ENCODE data around the gene ANXA9.
A peak's percentile ranks its signal among the peaks of the same experiment; 100 is the strongest.

Gene ANXA9

DNA sequence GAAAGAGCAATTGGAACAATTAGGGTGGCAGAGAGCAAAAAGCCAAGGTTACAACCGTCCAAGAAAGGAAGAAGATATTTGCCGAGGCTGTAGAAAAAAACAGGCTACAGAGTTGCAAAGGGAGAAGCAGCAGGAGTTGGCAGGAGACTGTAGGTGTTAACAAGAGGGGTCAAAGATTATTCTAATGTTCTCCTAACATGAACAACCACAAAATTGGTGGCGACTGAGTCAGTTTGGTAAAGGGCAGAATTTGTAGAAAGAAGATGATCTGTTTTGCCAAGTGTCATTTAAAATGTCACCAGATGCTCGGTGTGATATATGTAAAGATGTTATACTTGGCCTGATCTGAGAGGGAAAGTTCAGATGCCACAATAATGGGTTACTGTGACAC, 25.8 kb downstream of the ANXA9 start:
- no peak for DNase-seq

DNA sequence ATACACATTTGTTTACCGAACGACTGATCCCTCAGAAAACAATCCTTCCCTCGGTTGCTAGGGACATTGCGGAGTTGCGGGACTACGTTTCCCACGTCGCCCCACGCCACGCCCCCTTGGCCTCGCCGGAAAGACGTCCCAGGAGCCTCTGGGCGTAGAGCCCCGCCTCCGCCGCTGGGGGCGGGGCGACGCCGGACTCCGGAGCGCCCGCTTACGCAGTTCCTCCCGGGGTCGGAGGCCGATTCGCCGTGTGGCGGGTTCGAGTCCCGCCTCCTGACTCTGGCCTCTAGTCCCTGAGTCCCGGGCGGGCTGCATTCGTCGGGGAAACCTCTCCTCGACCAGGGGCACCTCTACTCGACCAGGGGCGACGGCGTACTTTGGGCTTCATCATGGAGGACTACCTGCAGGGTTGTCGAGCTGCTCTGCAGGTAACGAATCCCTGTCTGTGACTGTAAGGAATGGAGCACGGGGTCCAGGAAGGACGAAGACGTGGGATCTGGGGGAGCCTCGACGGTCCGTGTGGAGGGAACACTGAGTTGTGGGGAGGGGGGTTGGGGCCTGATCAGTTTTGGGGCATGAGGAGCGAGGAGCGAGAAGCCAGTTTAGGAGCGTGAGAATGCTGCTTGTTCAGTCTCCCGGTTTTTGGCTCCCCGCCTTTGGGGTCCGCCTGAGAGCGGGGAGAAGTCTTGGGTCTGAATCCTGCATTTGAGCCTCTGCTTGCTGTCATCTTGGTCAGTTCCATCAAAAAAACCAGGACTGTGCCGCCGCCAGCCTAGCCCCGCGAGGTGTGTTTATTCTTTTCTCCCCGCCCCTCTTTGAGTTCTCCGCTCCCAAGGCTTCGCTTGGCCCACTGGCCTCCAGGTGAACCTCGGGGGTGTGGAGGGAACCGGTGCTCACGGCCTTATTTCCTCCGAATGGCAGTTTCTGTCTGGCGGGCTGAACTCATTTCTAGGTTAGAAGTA, 26.4 kb downstream of the ANXA9 start, which contains the start of gene PRUNE1:
TSS of gene PRUNE1 (plus strand) at position 206 of the 962 bp plus-strand sequence. CDS start at position 390, 184 bp downstream.
- peak; percentile 83 for DNase-seq

DNA sequence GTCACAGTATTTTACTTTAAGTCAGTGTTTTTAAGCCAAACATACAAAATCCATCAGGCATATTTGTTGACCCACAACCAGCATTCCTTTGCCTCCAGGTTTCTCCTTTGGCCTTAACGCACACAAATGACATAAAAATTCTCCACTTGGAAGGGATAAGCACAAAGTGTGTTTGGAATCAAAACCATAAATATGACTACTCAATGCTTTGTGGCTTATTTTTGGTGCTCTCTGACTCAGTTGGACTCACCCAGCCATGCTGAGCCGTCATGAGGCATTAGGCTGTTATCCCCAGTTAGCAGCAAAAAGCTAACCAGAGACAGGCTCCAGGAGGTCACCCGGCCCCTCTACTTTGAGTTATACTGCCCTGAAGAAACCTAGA, 27.1 kb downstream of the ANXA9 start:
- DNase-seq: no peak

DNA sequence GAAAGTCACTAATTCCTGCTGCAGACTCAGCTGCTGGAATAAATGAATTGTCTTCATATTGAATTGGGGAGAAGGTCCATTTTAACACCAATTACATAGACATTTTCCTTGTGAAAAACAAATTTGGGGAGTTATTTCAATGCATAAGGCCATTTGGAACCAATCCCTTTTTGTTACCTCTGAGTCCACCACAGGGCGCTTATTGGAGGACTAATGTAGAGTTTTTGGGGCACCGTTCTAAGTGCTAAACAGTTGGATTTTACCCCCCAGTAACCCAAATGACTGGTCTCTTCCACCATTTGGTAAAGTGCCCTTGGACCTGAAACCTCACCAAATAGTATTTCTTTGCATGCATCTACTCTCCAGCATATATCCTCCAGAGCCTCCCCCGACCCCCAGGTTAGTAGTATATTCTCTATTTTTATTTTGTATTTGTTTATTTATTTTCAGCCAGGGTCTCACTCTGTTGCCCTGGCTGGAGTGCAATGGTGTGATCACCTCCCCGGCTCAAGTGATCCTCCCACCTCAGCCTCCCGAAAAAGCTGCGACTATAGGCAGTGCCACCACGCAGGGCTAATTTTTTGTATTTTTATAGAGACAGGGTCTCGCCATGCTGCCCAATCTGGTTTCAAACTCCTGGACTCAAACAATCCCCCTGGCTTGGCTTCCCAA, 27.7 kb downstream of the ANXA9 start:
- DNase-seq: no peak

DNA sequence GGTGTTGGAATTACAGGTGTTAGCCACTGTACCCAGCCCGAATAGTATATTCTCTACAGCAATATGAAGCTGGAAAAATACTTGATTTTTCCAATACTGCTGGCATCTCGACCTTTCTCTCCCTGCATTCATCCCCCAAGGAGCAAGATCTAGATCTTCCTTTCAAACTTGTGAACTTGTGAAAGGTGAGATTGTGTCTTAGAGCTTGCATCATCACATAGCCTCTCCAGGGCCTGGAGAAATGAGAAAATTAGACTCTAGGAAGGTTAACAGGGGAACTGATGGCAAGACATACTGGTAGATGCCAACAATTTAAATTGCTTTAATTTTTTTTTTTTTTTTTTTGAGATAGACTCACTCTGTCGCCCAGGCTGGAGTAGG, 28.2 kb downstream of the ANXA9 start:
- no peak for DNase-seq

DNA sequence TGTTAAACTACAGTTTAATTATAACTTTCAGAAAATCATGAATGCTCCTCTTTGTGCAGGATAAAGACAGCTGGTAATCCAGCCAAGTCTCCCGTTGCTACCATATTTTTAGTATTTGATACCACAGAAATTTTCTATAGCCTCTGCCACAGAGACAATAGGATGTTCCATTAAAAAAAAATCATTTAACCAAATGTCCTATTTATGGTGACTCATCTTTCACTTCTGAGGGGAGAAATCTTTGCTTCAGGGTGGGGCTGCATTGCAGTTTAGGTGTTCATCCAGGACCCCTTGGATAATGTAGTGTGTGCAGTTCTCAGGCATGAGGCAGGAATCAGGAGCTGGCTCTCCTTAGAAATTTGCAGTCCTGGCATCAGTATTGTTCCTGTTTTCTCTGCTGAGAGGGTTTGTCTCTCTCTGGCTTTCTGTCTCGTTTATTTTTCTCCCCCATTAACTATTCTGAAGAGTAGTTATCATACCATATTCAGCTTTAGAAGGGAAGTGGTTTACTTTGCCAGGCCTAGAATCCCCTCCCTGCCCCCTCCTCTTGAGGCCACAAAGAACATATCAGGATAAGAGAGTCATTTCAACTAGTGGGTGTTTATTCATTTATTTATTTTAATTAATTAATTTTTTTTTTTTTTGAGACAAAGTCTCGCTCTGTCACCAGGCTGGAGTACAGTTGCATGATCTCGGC, 29.2 kb downstream of the ANXA9 start:
- DNase-seq: no peak

DNA sequence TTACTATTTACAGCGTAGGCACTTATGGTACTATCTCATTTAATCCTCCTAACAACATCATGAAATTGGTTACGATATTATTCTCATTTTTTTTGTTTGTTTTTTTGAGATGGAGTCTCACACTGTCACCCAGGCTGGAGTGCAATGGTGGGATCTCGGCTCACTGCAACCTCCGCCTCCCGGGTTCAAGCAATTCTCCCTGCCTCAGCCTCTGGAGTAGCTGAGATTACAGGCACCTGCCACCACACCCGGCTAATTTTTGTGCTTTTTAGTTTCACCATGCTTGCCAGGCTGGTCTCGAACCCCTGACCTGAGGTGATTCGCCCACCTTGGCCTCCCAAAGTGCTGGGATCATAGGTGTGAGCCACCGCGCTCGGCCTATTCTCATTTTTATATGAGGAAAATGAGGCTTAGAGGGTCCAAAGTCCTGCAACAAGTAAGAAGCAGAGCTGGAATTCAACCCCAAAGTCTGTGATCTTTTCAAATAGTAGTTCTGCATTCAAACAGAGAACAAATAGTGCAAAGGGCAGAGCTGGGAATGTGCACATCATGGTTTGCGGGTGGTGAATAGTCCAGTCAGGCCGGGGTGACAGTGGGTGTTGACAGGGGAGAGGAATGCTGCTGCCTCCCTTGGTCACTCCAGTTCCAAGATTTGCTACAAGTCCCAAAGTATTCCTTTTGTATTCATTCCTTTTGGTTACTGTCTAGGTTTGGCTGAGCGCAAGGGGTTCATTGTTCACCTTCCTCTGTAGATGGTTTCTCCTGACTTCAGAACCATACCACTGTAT, 30.8 kb downstream of the ANXA9 start:
- no peak for DNase-seq

DNA sequence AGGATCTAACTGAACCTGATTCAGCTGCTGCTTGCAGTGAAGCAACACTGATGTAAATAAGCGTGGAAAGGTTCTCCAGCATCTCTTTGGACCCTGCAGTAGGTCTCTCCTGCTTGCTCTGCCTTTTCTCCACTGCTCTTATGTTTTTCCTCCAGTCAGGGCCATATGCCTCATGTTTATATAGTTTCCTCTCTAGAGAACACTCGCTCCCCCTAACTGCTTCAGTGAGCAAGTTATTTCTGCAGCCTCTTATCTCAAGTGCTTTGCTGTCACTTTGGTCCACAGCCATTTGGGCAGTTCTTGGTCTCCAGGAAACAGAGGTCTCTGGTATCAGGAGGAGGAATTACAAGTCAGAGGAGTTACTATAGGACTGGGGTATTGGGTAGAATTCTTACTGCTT, 31.4 kb downstream of the ANXA9 start:
- DNase-seq: peak; percentile 22

DNA sequence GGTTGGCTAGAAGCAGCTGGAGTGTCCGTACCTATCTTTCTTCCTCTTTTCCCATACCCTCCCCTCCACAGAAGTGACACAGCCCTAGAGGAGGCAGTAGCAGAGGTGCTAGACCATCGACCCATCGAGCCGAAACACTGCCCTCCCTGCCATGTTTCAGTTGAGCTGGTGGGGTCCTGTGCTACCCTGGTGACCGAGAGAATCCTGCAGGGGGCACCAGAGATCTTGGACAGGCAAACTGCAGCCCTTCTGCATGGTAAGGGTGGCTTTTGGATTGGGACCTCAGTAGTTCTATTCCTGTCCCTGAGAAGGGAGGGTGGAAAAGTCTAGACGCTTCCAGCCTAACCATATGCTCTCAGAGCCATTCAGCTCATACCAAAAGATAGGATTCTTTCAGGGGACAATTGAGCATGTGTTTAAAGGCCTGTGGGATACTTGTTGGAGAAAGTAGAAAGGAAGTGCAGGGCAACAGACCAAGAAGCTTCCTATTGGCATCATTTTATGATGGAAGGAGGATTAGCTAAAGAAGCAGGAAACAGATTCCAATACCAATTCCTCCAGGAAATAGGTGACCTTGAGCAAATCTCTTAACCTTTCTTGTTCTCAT, 42.6 kb downstream of the ANXA9 start:
- peak; percentile 45 for DNase-seq

DNA sequence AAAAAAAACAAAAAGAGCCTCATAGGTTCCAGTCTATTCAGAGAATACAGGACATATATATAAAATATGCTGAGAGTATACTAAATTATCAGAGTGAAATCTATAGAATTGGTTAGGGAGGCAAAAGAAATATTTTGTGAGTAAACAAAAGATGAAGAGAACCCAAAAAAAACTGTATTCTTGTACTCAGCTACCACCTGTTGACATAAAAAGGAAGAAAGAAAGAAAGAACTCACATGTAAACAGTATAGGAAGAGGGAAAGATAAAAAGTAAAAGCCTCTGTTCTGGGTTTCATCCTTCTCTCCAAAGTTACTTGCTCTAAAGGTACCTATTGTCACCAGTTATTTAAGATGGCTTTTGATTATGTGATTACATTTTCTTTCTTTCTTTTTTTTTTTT, 44.4 kb downstream of the ANXA9 start:
- no peak for DNase-seq

DNA sequence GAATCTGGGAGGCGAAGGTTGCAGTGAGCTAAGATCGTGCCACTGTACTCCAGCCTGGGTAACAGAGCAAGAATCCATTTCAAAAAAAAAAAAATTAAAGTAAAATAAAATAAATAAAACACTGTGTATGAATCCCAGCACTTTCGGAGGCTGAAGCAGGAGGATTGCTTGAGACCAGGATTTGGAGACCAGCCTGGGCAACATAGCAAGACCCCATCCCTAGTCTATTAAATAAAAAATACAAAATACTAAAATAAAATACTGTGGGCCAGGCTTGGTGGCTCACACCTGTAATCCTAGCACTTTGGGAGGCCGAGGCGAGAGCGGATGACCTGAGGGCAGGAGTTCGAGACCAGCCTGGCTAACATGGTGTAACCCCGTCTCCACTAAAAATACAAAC, 50.1 kb downstream of the ANXA9 start:
- no peak for DNase-seq

DNA sequence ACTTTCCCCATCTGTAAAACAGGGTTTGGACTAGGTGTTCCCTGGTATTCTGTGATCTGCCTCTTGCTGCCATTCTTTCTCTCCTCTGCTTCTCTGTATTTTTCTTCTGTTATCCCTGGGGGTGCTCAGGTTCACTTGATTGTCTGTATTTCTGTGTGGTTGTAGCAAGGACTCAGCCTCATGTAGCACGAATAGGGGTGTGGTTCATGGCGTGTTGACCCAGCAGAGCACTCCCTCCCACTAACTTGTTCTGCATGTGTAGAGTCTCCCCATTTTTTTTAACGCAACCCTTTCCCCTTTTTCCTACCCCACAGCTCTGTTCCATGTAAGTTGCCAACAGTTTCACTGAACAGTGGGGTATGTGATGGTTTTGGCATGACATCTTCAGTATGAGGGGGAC, 53.1 kb downstream of the ANXA9 start:
- DNase-seq: no peak

DNA sequence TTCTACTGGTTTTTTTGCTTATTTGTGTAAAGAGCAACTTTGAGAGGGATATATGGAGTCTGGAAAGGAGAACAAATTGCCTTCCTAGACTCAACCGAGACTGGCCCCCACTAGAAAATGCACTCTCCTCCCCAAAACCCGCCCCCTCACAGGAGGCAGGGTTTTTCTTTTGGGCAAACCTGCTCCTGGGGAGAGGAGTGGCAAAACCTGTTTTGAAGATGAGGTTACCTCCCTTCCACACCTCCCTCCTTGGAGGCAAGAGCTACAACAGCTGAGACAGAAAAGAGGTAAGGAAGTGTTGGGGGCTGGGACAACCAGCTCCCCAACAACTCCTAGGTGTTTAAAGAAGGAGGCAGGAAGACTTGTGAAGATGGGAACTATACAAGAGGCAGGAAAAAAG, 54.3 kb downstream of the ANXA9 start, which contains the start of gene BNIPL:
TSS of gene BNIPL (plus strand) at position 231 of the 400 bp plus-strand sequence. CDS start at position 371, 140 bp downstream.
- DNase-seq: no peak

DNA sequence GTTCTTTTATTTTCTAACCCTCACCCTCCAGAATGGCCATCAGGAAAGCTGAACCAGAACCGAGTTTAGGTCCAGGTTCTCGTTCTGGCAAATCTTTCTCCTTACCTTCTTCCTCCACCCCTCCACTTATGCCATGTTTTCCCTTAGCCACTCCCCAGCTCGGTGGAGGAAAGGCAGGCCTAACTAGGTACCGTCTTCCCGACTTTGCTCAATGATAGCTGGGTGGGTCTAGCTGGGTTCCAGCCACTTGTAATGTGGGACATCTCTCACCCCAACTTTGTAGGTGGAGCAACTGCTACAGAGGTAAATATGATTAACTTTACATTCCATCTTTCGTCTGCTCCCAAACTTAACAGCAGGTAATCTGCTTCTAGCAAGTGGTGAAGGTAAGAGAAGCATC, 54.9 kb downstream of the ANXA9 start:
- DNase-seq: no peak

DNA sequence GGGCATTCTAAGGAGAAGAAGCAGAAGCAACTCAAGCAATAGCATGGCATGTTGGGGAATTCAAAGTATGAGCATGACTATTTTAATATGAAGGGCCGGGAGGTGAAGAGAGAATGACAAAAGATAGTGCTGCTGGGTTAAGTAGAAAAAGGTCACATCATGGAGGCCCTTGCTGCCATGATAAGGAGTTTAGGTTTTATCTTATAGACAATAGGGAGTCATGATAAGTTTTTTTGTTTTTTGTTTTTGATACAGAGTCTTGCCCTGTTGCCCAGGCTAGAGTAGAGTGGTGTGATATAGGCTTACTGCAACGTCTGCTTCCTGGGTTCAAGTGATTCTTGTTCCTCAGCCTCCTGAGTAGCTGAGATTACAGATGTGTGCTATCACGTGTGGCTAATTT, 57.4 kb downstream of the ANXA9 start:
- DNase-seq: no peak

DNA sequence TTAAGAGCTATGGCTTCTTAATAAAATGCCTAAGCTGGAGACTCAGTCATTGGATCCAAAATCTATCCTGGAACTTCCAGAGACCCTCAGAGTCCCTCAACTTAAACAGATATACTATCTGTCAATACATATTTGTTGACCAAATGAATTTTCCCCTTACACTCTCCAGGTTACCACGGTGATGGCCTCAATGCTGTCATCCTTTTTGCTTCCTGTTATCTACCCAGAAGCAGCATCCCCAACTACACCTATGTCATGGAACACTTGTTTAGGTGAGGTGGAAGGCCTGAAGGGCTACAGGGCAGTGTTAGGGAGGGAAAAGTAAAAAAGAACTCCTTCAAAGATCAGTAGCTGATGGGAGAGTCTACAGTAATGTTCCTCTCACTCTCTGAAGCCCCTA, 61.1 kb downstream of the ANXA9 start:
- no peak for DNase-seq

Data from GF-D8 (cell line).